Adrenal gland (tissue), 5 donors: Measurements from ENCODE around the gene PAQR7.

Experiments
- CTCF ChIP-seq, 6 experiments: fragments of 450-650 bp in 4 of 6; fragments of 200-600 bp in 2 of 6; sonication (generic) in 1 of 6; IDR thresholded peaks; 1 replicate in 5 of 6; 2 replicates in 1 of 6; pipeline versions ENCODE4 v1.5.1 to v1.8.0; 2016 to 2021; ENCODE audit warnings: antibody characterized with exemption in 6 of 6, mild to moderate bottlenecking in 2 of 6, moderate library complexity in 1 of 6
- POLR2A ChIP-seq, 2 donors: fragments of 450-650 bp; IDR thresholded peaks; one replicate each; pipeline ENCODE4 v1.6.1; 2017; ENCODE audit warnings: antibody characterized with exemption in 2 of 2, mild to moderate bottlenecking in 2 of 2, moderate library complexity in 1 of 2
- donor health status: DM: no; HTN: no; CAD: no.

- no peak for TF ChIP-seq CTCF (IDR thresholded peaks at IDR 0.05)
- TF ChIP-seq POLR2A (IDR thresholded peaks at IDR 0.05): no peak
These were observed 46.8 kb upstream of the PAQR7 start for GRCh38 chr1:25922056-25922970.
